Measurements from ENCODE around the gene MICAL3.

GRCh38 chr22:17810570-17811116 lies 213.7 kb downstream of the MICAL3 start:
- TF ChIP-seq POLR2A (IDR thresholded peaks at IDR 0.05) (no peak), CTCF (IDR thresholded peaks at IDR 0.05) (no peak)
